OCI-LY1 (cell line): ENCODE data around the gene DGCR8.

Experiments
- EZH2 ChIP-seq: fragments of 200-600 bp; sonication (generic), shearing (Covaris generic); IDR thresholded peaks from 2 replicates; pipeline ENCODE4 v1.8.0; 2017; ENCODE audit warnings: borderline replicate concordance, mixed run types, mild to moderate bottlenecking, antibody characterized with exemption, low read length, moderate library complexity, mixed read lengths
- TF ChIP-seq, protein P1 (sequence below): fragments of 200-600 bp; sonication (generic), shearing (Covaris generic); IDR thresholded peaks from 2 replicates; pipeline ENCODE4 v1.5.1; 2017; ENCODE audit warnings: mild to moderate bottlenecking, antibody characterized with exemption, low read length, moderate library complexity, mixed read lengths

DNA sequence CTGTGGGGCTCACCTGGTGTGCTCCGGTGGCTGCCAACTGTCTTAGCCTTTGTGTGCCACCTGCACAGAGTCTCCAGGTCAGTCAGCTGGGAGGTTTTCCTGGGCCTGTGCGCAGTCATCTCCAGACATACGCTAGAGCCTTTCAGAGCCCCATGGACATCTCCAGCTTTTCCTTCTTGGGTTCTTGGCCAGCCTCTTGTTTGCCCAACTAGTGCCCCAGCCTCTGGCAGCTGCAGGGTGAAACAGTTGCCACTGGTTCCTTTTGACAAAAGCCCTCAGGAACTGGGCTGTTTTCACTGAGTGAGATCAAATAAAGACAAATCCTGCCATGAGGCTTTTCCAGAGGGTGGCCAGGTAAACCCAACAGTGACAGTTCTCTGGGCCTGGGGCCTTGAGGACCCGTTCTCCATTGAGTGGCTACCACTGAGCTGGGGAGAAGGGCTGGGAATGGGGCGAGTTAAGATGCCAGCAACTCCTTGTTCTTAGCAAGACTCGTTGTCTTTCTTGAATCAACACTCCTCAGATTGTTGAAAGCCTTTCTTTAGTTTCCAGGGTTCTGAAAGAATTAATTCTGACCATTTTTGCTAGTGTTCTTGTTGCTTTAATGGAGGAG, 19.2 kb downstream of the DGCR8 start:
- TF ChIP-seq, protein P1, sequence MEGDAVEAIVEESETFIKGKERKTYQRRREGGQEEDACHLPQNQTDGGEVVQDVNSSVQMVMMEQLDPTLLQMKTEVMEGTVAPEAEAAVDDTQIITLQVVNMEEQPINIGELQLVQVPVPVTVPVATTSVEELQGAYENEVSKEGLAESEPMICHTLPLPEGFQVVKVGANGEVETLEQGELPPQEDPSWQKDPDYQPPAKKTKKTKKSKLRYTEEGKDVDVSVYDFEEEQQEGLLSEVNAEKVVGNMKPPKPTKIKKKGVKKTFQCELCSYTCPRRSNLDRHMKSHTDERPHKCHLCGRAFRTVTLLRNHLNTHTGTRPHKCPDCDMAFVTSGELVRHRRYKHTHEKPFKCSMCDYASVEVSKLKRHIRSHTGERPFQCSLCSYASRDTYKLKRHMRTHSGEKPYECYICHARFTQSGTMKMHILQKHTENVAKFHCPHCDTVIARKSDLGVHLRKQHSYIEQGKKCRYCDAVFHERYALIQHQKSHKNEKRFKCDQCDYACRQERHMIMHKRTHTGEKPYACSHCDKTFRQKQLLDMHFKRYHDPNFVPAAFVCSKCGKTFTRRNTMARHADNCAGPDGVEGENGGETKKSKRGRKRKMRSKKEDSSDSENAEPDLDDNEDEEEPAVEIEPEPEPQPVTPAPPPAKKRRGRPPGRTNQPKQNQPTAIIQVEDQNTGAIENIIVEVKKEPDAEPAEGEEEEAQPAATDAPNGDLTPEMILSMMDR = no peak
- TF ChIP-seq EZH2 = no peak
